Erythroblast (primary cell): ENCODE measurements around the gene FXYD3.
"Not testable (repeated sequence)": the region's sequence is repeated elsewhere in the genome, so short reads cannot be mapped to it uniquely, and the experiment has no call there.

ENCODE experiments used
- DNase-seq, 2 experiments: peaks; one replicate each; lab custom pipeline; 2025; lab: John Stamatoyannopoulos, UW
- GATA1 ChIP-seq: IDR thresholded peaks from 2 replicates; pipeline ENCODE4 v1.6.1; 2011; ENCODE audit warnings: low read depth, mild to moderate bottlenecking, control low read depth, low read length, moderate library complexity
- POLR2A ChIP-seq: IDR thresholded peaks from 2 replicates; pipeline ENCODE4 v1.6.1; 2011; ENCODE audit warnings: mild to moderate bottlenecking, low read length

FXYD3 gene

DNA sequence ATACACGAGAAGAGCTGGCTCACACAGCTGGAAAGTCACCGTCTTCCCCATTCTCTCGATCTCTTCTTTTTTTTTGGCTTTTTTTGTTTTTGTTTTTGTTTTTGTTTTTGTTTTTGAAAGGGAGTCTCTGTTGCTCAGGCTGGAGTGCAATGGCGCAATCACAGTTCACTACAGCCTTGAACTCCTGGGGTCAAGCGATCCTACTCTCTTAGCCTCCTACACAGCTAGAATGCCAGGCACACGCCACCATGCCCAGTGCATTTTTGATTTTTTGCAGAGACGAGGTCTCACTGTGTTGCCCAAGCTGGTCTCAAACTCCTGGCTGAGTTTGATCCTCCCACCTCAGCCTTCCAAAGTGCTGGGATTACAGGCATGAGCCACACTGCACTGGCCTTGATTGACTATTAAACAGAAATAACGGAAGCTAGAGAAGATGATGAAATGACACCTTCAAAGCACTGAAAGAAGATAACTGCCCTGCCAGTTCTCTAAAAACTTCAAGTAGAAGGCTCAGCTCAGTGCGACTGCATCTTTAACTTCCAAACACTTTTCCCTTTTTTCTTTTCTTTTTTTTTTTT lies 4.0 kb downstream of the FXYD3 start:
- TF ChIP-seq POLR2A: no peak
- no peak for TF ChIP-seq GATA1
- DNase-seq: no peak

DNA sequence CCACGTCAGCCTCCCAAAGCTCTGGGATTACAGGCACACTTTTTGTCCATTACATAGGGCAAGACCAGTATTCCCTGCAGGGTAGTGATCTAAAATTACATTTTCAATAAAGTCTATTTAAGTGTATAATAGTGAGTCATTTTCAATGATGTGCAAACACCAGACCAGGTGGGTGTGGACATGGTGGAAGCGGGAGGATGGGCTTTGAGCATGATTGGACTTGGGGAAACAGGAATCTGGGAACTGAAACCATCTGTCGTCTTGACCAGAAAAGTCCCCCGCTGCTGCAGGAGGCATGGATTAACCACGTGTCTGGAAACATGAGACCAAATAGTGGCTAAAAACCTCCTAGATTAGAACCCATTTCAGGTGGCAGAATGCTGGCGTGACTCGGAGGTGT lies 4.9 kb downstream of the FXYD3 start:
- no peak for DNase-seq
- TF ChIP-seq GATA1 (no peak), POLR2A (no peak)

DNA sequence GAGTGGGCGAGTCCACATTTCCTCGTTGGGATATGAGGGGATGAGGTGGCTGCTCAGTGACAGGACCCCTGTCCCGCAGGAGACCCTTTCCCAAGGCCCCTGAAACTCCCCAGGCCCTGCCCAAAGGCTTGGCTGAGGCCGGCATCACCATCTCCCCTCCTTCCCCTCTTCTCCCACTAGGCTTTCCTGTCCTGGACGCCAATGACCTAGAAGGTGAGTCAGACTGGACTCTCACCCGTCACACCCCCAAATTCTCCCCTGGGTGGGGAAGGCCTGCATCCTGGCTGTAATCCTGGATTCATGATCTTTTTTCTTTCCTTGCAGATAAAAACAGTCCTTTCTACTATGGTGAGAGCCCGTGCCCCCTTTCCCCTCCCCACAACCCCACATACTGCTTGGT lies 5.3 kb downstream of the FXYD3 start:
- TF ChIP-seq POLR2A (no peak), GATA1 (no peak)
- DNase-seq: no peak

DNA sequence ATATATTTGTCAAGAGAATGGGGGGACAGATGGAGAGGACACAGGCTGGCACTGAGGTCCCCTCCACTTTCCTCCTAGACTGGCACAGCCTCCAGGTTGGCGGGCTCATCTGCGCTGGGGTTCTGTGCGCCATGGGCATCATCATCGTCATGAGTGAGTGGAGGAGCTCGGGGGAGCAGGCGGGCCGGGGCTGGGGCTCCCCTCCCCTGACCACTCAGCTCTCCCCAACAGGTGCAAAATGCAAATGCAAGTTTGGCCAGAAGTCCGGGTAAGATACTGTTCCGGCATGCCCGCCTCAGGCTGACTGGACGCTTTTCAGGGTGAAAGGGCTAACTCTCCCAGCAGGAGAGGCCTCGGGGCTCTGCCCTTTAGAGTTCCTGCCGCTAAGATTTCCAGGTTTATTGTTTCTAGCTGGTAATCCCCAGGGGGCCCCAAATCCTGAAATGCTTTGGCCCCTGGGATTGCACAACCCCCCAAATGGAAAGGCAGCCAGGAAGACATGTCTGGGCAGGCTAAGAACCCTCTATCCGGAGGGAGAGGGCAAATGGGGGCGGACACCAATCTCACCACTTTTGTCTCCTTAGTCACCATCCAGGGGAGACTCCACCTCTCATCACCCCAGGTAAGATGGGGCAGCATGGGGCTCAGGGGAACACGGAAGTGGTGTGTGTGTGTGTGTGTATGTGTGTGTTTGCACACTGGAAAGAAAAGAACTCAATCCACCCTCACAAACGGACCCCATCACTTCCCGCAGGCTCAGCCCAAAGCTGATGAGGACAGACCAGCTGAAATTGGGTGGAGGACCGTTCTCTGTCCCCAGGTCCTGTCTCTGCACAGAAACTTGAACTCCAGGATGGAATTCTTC lies 7.3 kb downstream of the FXYD3 start:
- DNase-seq: no peak

DNA sequence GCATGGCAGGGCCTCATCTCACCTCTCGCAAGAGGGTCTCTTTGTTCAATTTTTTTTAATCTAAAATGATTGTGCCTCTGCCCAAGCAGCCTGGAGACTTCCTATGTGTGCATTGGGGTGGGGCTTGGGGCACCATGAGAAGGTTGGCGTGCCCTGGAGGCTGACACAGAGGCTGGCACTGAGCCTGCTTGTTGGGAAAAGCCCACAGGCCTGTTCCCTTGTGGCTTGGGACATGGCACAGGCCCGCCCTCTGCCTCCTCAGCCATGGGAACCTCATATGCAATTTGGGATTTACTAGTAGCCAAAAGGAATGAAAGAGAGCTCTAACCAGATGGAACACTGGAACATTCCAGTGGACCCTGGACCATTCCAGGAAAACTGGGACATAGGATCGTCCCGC lies 8.0 kb downstream of the FXYD3 start:
- no peak for TF ChIP-seq POLR2A
- no peak for TF ChIP-seq GATA1
- DNase-seq: no peak

More for the DNA sequence above, 7.3 kb downstream of the FXYD3 start:
- no peak for TF ChIP-seq GATA1

DNA sequence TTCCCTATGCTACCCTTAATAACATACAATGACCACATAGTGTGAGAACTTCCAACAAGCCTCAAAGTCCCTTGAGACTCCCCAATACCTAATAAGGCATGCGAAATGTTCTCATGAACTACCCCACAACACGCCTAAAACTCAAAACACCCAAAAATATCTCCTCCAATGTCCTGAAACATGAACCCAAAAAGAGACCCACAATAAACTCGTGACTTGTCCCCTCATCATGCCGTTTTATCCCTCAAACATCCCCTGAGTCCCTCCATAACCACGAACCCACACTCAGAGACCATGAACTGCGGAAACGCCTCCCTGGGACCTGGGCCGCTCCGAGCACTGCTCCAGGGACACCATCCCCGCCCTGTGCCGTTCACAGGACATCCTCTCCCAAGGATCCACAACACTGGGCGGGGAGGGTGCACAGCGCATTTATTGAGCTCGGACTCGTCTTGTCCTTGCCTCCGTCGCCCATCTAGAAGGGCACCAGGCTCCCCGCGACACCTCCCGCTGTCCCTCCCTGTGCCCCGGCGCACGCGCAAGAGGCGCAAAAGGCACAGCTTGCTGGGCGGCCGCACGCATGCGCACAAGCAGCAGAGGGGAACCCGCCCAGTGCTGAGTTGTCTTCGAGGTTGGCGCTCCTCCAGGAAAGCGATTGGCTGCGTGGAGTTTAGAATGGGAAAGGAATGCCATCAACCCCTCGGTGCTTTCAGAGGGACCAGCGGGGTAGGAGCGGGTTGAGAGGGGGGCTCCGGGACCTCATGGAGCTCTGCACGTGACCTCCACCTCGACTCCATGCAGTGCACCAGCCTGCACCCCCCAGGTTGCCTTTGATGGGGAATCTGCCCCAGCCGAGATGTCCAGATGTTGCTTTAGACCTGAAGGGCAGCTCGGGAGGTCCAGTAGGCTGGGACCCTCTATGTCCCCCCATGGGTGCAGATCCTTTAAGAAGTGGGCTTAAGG lies 8.8 kb downstream of the FXYD3 start:
- peak; percentile 86 to 94 for DNase-seq
- peak; percentile 68 for TF ChIP-seq POLR2A
- TF ChIP-seq GATA1: no peak

DNA sequence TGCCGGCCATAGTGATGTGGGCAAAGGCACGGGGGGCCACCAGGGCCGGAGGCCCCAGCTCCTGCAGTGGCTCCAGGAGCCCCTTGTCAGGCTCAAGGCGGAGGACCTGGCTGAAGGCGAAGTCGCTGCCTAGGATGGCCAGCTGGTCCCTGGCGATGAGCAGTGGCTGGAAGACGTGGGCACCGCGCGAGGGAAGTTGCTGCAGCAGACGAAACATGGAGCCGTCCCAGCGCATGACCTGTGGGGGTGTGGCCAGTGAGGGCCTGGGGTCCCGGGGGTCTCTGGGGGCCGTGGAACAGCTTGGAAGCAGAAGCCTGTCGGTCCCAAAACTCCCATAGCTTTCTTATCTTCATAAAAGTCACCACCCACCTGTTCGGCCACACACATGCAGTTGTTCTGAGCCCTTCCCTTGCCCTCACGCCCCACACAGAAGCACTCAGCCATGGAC lies 9.7 kb downstream of the FXYD3 start:
- DNase-seq: no peak
- no peak for TF ChIP-seq POLR2A
- no peak for TF ChIP-seq GATA1

DNA sequence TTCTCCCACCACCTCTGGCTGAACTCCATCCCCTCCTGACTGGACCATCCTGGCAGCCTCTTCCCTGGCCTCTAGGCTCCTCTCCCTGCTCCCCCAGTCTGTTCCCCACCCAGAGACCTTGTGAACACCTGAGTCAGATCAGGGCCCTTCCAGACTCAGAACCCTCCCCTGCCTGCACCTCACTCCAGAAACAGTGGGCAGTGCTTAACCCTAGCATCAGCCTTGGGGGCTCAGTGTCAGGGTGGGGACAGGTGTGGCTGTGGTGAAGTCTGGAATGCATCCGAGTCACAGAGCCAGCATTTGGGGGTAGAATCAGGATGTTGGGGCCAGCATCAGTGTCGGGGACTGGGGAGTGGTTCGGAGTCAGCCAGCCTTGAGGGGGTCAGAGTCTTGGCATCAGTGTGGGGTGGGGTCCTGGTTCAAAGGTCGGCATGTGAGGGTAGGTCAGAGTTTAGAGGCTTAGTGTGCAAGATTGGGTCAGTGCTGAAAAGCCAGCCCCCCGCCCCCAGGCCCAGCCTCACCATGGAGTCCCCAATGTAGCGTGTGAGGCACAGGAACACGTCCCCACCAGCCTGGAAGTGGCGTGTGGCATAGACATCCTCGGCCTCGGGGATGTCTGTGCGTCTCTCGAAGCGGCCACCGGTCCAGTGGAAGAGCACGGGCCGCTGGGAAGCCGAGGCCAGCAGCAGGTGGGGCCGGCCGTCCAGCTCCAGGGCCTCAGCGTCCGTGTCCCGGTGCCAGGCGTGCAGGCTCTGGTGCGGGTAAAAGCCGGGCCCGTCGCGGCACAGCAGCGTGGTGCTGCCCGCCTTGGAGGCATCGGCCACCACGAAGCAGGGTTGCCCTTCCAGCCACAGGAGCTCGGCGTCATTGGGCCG lies 10.4 kb downstream of the FXYD3 start:
- DNase-seq: no peak
- no peak for TF ChIP-seq GATA1
- TF ChIP-seq POLR2A: no peak

DNA sequence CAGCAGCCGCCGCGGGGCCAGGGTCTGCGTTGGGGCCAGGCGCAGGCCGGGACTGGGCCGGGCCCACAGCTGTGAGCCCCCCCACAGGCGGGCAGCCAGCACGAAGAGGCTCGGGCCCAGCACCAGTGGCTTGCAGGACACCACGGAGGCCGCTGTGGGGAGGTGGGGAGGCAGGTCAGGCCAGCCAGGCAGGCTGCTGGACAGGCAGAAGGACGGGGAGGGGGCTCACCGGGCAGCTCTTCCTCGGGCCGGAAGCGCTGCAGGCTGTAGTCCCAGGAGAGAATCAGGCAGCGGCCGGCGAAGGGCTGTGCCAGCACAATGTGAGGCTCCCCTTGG lies 11.0 kb downstream of the FXYD3 start:
- DNase-seq: no peak

DNA sequence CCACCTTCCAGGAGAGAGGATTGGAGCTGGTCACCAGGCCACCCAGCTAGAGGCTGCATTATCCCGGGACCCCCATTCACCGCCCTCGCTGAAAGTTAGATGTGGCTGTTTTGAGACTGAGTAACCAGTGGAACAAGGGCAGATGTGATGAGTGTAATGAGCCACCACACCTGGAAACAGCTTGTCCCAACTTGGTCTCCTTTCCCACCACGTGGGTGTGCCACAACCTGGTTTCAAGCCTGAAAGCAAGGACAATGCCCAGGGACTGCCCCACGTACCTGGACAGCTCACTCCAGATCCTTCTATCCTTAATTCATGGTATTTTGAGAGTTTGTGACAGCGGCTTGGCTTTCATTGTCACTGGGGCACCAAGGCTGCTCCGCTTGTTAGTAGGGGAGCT lies 12.2 kb downstream of the FXYD3 start:
- TF ChIP-seq POLR2A: no peak
- TF ChIP-seq GATA1: no peak
- DNase-seq: no peak

More for the DNA sequence above, 11.0 kb downstream of the FXYD3 start:
- no peak for TF ChIP-seq GATA1
- no peak for TF ChIP-seq POLR2A

DNA sequence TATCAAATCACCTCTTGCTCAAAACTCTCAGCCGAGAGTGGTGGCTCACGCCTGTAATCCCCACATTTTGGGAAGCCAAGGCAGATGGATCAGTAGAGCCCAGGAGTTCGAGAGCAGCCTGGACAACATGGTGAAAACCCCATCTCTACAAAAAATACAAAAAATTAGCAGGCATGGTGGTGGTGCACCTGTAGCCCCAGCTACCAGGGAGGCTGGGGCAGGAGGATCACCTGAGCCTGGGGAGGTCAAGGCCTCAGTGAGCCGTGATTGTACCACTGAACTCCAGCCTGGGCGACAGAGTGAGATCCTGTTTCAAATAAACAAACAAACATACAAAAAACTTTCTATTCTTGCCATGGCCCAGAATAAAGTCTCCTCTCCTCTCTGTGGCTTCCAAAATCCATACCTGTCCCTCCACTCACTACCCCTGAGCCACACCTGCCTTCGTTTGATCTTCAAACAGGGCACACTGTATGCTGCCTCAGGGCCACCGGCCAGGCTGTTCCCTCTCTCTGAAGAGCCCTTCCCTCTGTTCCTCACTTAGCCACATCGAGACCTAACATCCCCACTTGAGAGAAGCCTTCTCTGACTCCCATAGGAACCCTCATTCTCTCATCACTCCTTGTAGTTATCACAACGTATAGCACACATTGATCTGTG lies 12.9 kb downstream of the FXYD3 start:
- no peak for DNase-seq
- TF ChIP-seq POLR2A (no peak), GATA1 (no peak)

DNA sequence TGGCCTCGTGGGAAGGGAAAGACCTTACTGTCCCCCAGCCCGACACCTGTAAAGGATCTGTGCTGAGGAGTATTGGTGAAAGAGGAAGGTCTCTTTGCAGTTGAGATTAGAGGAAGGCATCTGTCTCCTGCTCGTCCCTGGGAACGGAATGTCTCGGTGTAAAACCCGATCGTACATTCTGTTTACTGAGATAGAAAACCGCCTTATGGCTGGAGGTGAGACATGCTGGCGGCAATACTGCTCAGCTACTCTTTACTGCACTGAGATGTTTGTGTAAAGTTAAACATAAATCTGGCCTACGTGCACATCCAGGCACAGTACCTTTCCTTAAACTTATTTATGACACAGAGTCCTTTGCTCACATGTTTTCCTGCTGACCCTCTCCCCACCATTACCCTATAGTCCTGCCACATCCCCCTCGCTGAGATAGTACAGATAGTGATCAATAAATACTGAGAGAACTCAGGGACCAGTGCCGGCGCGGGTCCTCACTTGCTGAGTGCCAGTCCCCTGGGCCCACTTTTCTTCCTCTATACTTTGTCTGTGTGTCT lies 14.2 kb downstream of the FXYD3 start:
- DNase-seq: not testable (repeated sequence)

DNA sequence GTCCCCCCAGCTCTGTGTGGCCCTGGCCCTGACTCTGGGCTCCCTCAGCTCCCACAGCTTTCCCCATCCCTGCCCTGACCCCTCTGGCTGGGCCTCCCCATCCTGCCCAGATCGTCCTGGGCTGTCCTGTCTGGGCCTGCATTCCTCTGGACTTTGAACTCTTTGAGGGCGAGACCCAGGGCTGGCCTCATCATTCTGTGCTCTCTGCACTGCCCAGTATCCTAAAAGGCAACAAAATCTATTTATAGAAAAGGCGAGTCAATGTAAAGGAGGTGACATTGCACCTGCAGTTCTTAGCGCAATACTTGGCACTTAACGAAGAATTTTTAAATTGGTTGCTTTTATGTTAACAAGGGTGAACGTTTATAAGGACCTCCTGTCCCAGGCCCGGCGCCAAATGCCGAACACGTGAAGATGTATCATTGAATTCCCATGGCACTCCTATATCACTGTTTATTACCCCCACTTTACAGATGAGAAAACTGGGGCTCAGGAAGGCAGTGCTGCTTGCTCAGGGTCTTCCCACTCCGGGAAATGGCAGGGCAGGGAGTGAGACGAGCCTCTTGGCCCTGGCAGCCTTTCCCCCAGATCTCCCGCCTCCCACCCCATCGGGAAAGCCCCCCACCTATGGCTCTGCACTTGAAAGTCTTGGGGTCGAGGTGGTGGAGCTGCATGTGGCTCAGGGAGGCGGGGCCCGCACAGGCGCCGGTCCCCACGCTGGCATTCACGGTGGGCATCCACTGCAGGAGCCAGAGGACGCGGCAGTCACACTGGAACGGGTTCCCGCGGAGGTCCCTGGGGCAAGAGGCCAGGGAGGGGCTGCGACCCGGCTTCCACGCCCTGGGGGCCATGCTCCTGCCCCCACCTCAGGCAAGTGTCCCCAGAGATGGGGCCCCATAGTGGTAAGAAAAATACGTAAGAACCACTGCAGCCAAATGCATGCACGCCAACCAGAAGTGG lies 15.4 kb downstream of the FXYD3 start:
- TF ChIP-seq GATA1: no peak
- TF ChIP-seq POLR2A: no peak
- DNase-seq: no peak
